Measurements from ENCODE around the gene GYPC. TPM values are rescaled to one million over a fixed set of nuclear protein-coding genes. Genes with fewer than 3 reads are reported as not detected.
"Not testable (repeated sequence)": the region's sequence is repeated elsewhere in the genome, so short reads cannot be mapped to it uniquely, and the experiment has no call there.

GYPC gene
- total RNA-seq, 1 donor from 2014 or later = 121 TPM

DNA sequence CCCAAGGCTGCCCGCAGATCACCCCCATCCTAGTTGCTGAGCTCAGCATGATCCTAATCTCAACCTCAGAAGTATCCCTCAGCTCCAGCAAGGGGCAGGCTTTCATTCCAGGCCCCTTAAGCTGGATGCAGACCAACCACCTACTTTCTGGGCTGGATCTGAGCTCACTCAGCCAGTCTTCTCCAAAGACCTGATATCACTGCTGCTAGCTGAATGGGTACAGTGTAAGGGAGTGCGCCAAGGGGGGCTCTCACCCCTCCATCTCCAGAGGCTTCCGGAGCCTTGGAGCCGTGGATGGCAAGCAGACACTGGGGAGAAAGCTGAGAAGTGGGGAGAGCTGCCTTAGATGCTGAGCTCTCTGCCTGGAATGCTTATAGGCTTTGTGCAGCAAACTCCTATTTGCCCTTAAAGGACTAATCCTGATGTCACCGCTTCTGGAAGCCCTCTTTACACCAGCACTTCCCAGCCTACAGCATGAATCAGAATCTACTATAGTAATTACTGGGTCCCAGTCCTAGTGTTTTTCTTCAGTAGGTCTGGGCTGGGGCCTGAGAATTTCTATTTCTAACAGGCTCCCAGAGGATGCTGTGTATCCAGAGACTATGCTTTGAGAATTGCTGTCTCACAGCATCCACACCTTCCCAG lies 31.0 kb downstream of the GYPC start:
- no peak for ATAC-seq
- intact Hi-C loops (cut with DNase I) = no loop called here
- no peak for DNase-seq (ENCODE audit: missing footprints)

DNA sequence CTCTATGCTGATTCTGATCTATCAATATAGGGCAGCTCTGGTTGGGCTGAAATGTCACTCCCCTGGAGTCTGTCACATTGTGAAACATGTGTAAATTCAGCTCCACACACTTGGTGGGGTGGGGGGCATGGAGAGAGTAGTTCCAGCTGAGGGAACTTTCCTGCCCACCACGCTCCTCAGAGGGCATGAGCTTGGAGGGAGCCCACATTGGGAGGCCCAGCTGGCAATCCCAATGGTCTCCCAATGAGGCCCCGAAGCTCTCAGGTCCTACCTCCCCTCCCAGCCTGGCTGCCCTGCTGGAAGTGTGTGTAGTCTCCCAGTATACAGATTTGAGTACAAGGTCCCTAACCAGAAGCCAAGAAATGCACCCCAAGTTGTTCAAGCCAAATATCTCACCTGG lies 31.5 kb downstream of the GYPC start:
- intact Hi-C loops (cut with DNase I) = no loop called here
- no peak for DNase-seq (ENCODE audit: missing footprints)
- no peak for ATAC-seq

DNA sequence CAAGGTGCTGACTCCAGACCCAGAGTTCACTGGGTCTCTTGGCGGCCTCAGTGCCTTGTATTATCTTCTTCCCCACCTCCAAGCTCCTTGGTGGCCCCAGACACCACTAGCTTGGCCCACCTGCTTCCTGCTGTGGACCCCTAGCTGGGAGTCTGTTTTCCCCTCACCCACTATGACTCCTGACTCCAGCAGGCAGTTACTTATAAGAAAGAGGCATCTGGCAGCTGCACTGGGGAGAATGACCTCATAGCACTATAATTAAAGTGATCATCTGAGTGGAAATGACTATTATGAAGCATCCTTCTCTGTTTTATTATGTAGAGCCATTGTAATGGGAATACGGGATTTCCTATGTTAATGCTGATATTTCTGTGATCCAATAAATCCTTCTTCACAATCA lies 32.6 kb downstream of the GYPC start:
- DNase-seq (ENCODE audit: missing footprints); intact Hi-C loops (cut with DNase I): not testable (repeated sequence)
- peak; percentile 11 for ATAC-seq

DNA sequence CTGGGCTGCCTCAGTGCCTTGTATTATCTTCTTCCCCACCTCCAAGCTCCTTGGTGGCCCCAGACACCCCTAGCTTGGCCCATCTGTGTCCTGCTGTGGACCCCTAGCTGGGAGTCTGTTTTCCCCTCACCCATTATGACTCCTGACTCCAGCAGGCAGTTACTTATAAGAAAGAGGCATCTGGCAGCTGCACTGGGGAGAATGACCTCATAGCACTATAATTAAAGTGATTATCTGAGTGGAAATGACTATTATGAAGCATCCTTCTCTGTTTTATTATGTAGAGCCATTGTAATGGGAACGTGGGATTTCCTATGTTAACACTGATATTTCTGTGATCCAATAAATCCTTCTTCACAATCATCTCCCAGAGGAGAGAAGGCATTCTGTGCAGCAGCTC lies 36.3 kb downstream of the GYPC start:
- DNase-seq (ENCODE audit: missing footprints); intact Hi-C loops (cut with DNase I); ATAC-seq: not testable (repeated sequence)

DNA sequence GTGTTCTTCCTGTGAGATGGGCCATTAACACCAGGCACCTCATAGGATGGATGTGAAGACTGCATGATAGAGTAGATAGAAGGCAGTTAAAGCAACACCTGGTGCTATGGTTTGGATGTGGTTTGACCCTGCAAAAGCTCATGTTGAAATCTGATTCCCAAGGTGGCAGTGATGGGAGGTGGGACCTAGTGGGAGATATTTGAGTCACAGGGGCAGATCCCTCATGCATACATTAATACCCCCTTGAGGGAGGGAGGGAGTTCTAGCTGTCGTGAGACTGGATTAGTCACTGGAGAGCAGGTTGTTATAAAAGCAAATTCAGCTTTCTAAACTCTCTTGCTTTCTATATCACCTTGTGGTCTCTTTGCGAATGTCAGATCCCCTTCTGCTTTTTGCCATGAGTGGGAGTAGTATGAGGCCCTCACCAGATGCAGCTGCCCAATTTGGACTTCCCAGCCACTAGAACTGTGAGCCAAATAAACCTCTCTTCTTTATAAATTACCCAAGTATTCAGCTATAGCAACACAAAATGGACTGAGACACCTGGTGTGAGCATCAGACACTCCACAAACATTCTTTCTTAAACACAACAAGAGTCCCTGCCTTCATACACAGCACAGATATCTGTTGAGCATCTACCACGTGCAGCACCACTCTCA lies 37.1 kb downstream of the GYPC start:
- ATAC-seq; DNase-seq (ENCODE audit: missing footprints); intact Hi-C loops (cut with DNase I): not testable (repeated sequence)

DNA sequence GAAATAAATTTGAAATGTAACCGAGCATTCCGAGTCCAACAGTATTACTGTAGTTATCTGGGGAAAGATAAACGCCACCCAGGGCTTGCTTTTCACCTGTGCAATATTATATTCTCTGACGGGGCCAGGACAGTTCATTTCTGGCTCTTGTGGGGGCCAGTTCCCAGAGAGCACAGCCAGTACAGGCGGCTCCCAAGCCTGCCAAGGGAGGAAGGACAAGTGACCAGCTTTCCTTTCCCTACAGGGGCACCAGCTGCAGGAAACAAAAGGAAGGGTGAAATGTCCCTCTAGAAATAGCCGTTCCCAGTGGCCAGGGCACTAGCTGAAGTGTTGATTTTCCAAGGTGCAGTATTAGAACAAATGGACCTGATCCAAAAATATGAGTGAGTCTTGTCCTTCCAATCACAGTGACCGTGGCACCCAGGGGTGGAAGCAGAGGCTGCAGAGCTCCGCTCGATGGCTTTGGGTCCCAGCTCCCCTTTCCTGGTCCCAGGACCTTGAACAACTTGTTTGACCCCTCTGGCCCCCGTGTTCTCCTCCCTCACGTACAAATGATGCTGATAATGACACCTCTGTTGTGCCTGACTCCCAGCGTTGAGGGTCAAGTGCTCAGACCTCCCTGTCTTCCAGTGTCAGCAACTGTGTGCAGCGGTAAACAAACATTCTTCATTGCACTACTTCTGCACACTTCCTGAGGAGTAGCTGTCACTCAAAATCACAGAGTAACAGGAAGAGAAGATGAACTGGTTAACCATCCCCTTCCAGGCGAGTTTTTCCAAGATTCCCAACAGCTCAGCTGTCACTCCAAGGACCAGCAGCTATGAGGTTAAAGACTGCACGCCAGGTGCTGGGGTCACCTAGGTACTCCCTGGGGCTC lies 40.9 kb downstream of the GYPC start:
- no peak for DNase-seq (ENCODE audit: missing footprints)
- peak; percentile 64 for ATAC-seq
- intact Hi-C loops (cut with DNase I) = no loop called here

DNA sequence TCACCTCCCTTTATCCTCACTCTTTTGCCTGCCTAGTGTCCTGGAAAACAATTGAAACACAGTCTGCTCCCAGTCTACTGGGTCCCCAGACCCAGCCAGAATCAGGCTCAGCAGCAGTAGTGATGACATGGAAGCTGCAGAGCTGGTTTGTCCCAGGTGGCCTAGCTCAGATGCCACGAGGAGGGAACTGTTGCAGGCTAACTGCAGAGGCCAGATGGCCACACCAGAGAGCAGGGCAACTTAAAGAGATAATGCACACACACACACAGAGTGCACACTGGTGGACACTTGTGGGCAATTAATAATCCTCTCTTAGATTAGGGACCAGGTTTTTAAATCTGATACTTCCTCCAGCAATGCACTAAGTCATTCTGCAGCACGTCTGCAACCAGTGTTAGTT lies 42.4 kb downstream of the GYPC start:
- DNase-seq (ENCODE audit: missing footprints) = no peak
- no peak for ATAC-seq
- intact Hi-C loops (cut with DNase I) = loop anchor here (2.0 kb wide), 1 partner anchor 40 kb away; no protein-coding TSS in a partner anchor

DNA sequence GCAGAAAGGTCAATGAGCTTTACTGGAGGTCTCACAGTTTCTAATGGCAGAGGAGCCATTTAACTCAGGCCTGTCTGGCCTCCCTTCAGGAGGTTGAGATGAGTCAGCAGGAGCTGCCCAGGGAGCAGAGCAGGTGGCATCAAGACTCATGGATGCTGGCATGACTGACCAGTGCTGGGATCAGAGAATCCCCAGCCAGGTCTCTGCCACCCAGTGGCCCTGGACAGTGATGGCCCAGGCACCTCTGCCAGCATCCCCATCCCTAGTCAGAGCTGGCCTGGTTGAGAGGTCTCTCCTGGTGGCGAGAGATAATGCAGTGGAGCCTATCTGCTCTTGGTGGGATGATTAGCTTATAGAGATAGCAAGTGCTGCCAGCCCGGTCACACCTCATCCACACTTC lies 43.1 kb downstream of the GYPC start:
- ATAC-seq = no peak
- intact Hi-C loops (cut with DNase I) = loop anchor here (2.0 kb wide), 1 partner anchor 40 kb away; no protein-coding TSS in a partner anchor
- DNase-seq (ENCODE audit: missing footprints) = no peak

DNA sequence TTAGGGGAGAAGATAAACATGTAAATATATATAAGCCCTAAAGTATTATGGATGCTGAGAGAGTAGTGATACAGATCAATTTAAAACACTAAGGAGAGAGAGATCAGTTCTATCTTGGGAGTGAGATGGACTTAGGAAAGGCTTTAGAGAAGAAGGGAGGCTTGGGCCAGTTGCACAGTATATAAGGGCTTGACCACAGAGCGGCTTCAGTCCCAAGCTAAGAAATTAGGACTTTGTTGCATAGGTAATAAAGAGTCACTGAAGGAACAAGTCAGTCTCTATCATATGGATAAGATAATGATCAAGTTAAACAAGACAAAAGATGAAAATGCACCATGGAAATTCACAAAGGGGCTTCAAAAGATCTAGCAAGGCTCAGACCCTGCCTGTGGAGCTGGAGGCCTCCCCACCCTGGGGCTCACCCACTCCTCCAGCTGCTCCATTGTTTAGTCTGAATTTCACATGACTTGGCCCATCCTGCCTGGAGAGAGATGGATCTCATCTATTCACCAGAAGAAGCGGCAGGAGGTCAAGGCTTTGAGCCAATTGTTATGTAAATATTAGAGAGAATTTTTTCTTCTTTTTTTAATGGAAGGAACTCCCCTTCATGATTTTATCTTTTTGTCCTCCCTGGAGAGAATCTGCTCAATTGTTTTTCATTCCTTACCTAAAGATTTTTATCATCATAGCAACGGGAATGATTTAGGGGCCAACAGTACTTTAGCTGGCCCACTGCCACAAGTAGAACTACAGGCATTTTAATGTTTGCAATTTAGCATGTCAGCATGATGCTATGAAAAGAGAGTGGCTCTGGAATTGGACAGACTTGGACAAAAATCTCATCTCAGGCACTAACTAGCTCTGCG lies 44.0 kb downstream of the GYPC start:
- DNase-seq (ENCODE audit: missing footprints) (no peak), ATAC-seq (no peak)
- intact Hi-C loops (cut with DNase I) = loop anchor here (2.0 to 10.0 kb wide), 2 partner anchors 41 to 75 kb away; no protein-coding TSS in a partner anchor

DNA sequence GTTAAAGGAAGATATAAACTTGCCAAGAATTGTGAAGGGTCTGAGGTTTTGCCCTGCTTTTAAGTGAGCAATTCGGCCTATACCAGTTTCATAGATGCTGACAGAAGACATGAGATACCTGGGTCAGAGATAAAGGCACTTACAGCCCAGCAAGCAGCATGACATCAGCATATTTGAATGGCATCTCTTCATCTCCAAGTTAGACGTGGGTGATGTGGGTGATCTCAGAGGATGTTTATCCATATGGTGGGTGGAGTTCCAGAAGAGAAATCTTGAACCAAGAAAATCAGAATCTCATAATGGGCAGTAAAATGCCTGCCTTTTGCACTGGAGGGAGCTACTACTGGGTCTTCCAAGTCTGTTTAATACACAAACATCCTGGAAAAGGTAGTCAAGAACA lies 44.7 kb downstream of the GYPC start:
- intact Hi-C loops (cut with DNase I) = loop anchor here (10.0 kb wide), 1 partner anchor 74 kb away; no protein-coding TSS in a partner anchor
- ATAC-seq (no peak), DNase-seq (ENCODE audit: missing footprints) (no peak)

DNA sequence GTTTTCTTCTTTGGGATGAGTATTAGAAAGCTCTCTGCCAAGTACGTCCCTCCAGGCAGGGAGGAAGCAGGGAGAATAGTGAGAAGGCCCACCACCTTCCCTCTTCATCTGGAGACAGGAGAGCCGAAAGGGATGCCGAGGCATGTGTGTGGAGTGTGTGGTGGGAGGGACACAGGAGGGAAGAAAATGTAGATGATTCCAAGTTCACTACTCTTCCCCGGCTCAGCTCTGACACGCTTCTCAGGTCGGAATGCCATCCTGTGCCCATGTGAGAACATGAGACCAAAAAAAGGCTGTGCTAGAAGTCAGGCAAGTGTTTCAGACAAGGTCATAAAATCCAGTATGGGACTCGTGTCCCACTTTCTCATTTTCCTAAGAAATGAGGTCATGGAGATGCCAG lies 47.4 kb downstream of the GYPC start:
- ATAC-seq (no peak), DNase-seq (ENCODE audit: missing footprints) (no peak)
- intact Hi-C loops (cut with DNase I) = loop anchor here (10.0 kb wide), 1 partner anchor 71 kb away; no protein-coding TSS in a partner anchor

DNA sequence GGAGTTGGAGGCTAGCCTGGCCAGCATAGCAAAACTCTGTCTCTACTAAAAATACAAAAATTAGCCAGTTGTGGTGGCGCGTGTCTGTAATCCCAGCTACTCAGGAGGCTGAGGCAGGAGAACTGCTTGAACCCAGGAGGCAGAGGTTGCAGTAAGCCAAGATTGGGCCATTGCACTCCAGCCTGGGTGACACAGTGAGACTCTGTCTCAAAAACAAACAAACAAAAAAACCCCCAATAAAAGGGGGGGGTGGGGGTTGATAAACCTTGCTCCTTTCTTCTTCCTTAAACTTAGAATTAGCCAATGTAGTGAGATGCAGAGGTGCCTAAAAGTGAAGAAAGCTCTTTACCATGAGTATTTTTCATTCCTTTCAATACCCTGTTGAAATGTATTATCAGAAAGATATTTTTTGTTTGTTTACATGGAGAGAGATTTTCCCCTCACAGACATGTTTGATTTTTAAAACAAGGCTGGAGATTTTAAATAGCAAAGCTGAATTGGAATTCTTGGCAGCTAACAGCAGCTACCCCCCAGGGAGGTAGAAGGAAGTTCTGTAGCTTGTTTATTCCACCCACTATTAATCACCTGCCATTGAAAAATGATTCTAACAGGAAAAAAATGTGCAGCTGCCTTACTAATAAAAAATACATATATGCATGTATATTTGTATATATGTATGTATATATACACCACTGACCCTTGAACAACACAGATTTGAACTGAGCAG lies 48.6 kb downstream of the GYPC start:
- intact Hi-C loops (cut with DNase I) = loop anchor here (10.0 kb wide), 1 partner anchor 70 kb away; no protein-coding TSS in a partner anchor
- ATAC-seq (no peak), DNase-seq (ENCODE audit: missing footprints) (no peak)

DNA sequence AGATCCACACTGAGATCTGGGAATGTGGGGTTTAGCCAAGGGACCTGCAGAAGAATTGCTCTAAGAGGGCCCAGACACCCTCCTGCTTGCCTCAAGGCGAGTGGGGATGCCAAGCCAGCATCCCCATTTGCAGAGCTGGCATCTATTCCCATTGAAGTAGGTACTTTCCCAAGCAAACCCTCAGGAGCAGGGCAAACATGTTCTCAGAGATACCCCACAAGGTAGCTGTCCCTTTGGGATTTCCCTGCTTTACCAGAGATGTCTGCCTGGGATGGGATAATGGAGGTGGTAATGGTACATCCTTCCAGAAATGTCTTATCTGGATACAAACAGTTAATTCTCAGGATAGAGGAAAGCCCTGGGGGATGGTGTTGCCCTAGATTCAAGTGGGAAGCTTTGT lies 51.2 kb downstream of the GYPC start:
- intact Hi-C loops (cut with DNase I) = loop anchor here (10.0 kb wide), 1 partner anchor 68 kb away; no protein-coding TSS in a partner anchor
- no peak for ATAC-seq
- DNase-seq (ENCODE audit: missing footprints) = no peak

DNA sequence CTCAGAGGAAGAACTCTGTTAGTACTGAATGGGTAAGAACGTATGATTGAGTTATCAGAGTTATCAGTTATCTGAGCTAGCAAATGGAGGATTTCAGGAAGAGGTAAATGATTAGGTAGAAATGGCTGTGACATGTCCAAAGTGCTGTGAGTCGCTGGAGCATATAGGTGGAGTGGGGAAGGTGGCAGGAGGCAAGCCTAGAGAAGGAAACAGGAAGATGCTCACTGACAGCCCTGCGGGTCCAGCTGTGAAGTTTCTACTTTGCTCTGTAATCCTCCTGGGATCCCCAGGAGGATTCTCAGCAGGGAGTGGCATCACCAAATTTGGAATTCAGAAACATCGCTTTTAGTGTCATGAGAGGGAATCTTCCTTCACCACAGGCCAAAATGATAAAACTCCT lies 52.0 kb downstream of the GYPC start:
- no peak for DNase-seq (ENCODE audit: missing footprints)
- intact Hi-C loops (cut with DNase I) = loop anchor here (10.0 kb wide), 1 partner anchor 67 kb away; no protein-coding TSS in a partner anchor
- ATAC-seq = no peak

DNA sequence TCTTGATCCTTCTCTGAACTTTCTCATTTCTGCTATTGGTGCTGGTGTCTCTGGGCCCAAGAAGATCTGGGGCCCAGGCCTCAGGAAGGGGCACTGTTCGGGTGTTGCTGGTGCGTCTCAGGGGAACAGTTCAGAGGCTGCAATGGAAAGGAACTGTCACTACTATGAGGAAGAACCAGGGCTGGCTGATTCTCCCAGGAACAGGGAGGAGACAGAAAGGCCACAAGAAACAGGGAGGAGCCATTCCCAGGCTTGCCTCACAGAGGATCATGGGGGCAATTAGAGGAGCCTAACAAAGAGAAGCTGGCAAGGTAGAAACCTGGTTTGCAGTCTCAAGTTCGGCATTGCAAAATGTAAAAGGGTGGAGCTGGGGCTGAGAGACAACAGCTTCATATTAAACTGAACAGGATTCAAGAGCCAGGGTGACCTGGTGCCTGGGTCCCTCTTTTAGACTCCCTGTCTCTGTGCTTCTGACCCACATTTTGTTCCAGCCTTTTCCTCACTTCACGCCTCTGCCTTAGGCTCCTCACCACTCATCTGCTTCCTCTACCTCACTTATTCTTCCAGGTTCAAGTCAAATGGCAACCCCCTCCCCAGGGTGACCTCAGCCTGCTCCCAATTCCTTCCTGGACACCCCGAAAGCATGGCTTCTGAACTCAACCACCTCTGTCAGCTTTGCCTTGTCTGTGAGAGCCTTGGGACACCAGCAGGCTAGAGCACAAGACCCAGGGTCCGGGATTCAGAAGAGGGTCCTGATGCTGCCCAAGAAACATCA lies 58.4 kb downstream of the GYPC start:
- peak; percentile 46 for ATAC-seq
- no peak for DNase-seq (ENCODE audit: missing footprints)
- intact Hi-C loops (cut with DNase I) = no loop called here

DNA sequence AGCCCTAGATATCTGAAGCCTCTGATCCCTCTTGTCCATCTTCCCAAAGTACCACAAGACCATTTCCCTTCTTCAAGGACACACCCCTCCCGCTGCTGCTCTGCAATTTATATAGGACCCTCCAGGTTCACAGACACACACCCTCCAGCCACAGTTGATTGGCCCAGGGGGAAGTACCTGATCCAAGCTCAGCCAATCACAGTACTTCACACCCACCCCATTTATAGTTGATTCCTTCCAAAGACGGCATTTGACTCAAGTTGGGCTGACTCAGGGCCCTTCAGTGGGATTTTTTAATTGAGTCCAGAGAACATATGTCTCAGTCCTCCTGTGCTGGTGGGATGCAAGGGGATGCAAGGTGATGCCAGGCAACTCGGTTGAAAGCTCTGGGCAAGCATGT lies 59.2 kb downstream of the GYPC start:
- intact Hi-C loops (cut with DNase I) = no loop called here
- DNase-seq (ENCODE audit: missing footprints) = no peak

More for the DNA sequence above, 59.2 kb downstream of the GYPC start:
- no peak for ATAC-seq
